Heart left ventricle (tissue), 13 donors: Measurements from ENCODE around the gene CNOT1.

Experiments used
- CTCF ChIP-seq, 12 donors: fragments of 200-600 bp; sonication (generic) in 4 of 12; IDR thresholded peaks; one replicate each; pipeline versions ENCODE4 v1.5.0 to v1.8.0; 2018 to 2022; ENCODE audit warnings: antibody characterized with exemption in 12 of 12, mild to moderate bottlenecking in 5 of 12
- POLR2A ChIP-seq, 2 donors: fragments of 450-650 bp; IDR thresholded peaks; one replicate each; pipeline ENCODE4 v1.6.1; 2017; ENCODE audit warnings: antibody characterized with exemption in 2 of 2, mild to moderate bottlenecking in 2 of 2, moderate library complexity in 2 of 2
- donor health status: ischemic (EF 13 %, LVEDD 7.1; RV severe dilation, severe dysfunction).
- donor health status: DM: no; HTN: yes; CAD: no.
- donor health status: DM: no; HTN: no; CAD: no.
- donor health status: ischemic (EF 25% LVEDD 6.9; RV normal size, moderate dysfunction).
- donor health status: ischemic (EF 25% LVEDD 5.7; RV mildly dilated, moderate dysfunction).
- donor health status: ischemic (EF 35%, LVEDD 5.7; RV mildly dilated, moderate dysfunction).
- donor health status: nonischemic (EF 11% LVEDD 7.7; RV severe dilation, severe dysfunction).
- donor health status: DM: yes; HTN: yes; CAD: no.
- donor health status: PGD.
- donor health status: ischemic (EF 29% LVEDD 5.4; RV normal size, mild dysfunction).
- donor health status: nonischemic (EF 23%, LVEDD 6.1; RV moderate dilation, normal function).

- no peak for TF ChIP-seq CTCF (IDR thresholded peaks at IDR 0.05)
- TF ChIP-seq POLR2A (IDR thresholded peaks at IDR 0.05): no peak
Measured at GRCh38 chr16:58582133-58582532, 47.5 kb downstream of the CNOT1 start.
